GDM1 (cell line): ENCODE results near the gene BRI3BP.

Experiments
- DNase-seq: peaks from one replicate; lab custom pipeline; 2025; lab: John Stamatoyannopoulos, UW

BRI3BP gene

GRCh38 chr12:124993626-124994436, at the start of gene BRI3BP:
Gene BRI3BP, plus strand, starts transcription at chr12:124993645. Its CDS starts 146 bp downstream, at chr12:124993791.
- peak; percentile 75 for DNase-seq

GRCh38 chr12:124946447-124946793, 47.0 kb upstream of the BRI3BP start:
- no peak for DNase-seq

GRCh38 chr12:124947013-124947412, 46.4 kb upstream of the BRI3BP start:
- DNase-seq: no peak

GRCh38 chr12:124947561-124948398, 45.7 kb upstream of the BRI3BP start:
- DNase-seq: no peak

- DNase-seq: no peak
These were observed 44.4 kb upstream of the BRI3BP start for GRCh38 chr12:124949066-124949465.

GRCh38 chr12:124949779-124950728, 43.4 kb upstream of the BRI3BP start:
- no peak for DNase-seq

- DNase-seq: no peak
These were observed 41.1 kb upstream of the BRI3BP start for GRCh38 chr12:124952295-124952694.

GRCh38 chr12:124952801-124953200, 40.6 kb upstream of the BRI3BP start:
- no peak for DNase-seq

GRCh38 chr12:124953689-124954405, 39.6 kb upstream of the BRI3BP start:
- DNase-seq: no peak

- no peak for DNase-seq
These were observed 38.7 kb upstream of the BRI3BP start for GRCh38 chr12:124954771-124955170.

- DNase-seq: no peak
These were observed 36.9 kb upstream of the BRI3BP start for GRCh38 chr12:124956571-124956970.

GRCh38 chr12:124961055-124961454, 32.4 kb upstream of the BRI3BP start:
- DNase-seq: no peak

- DNase-seq: no peak
These were observed 30.2 kb upstream of the BRI3BP start for GRCh38 chr12:124963211-124963610.

GRCh38 chr12:124964251-124964650, 29.2 kb upstream of the BRI3BP start:
- no peak for DNase-seq

GRCh38 chr12:124964836-124965462, 28.5 kb upstream of the BRI3BP start:
- DNase-seq: no peak

GRCh38 chr12:124967016-124967739, 26.3 kb upstream of the BRI3BP start:
- DNase-seq: no peak

- no peak for DNase-seq
These were observed 24.8 kb upstream of the BRI3BP start for GRCh38 chr12:124968656-124969055.

GRCh38 chr12:124970647-124971402, 22.6 kb upstream of the BRI3BP start:
- DNase-seq: no peak

- no peak for DNase-seq
These were observed 21.8 kb upstream of the BRI3BP start for GRCh38 chr12:124971603-124972002.
